Fibroblast of pulmonary artery (primary cell): Measurements from ENCODE around the gene SDK1.

Source experiments
- DNase-seq: peaks from one replicate; pipeline ENCODE4 v3.0.0-alpha.2; 2010; ENCODE audit warnings: low read depth
- H3K4me3 ChIP-seq: replicated peaks from 2 replicates; pipeline ENCODE4 v1.5.1; 2011; ENCODE audit warnings: low read depth, mild to moderate bottlenecking, control low read depth, low read length, moderate library complexity
- CTCF ChIP-seq: IDR thresholded peaks from 2 replicates; pipeline ENCODE4 v1.5.1; 2011; ENCODE audit warnings: mild to moderate bottlenecking, control low read depth, low read length, inconsistent platforms; ENCODE audit errors: missing control alignments

Gene SDK1

GRCh38 chr7:3497796-3498195 lies 196.7 kb downstream of the SDK1 start:
- no peak for DNase-seq
- no peak overlapping the region for H3K4me3 ChIP-seq
- no peak for TF ChIP-seq CTCF

GRCh38 chr7:3501671-3502070 lies 200.6 kb downstream of the SDK1 start:
- H3K4me3 ChIP-seq: no peak overlapping the region
- no peak for TF ChIP-seq CTCF
- DNase-seq: no peak

- DNase-seq: no peak
- H3K4me3 ChIP-seq: no peak overlapping the region
- no peak for TF ChIP-seq CTCF
Observed at GRCh38 chr7:3504384-3504783, 203.3 kb downstream of the SDK1 start.

- no peak for DNase-seq
- H3K4me3 ChIP-seq: no peak overlapping the region
- no peak for TF ChIP-seq CTCF
Observed at GRCh38 chr7:3510101-3511020, 209.3 kb downstream of the SDK1 start.

- H3K4me3 ChIP-seq: no peak overlapping the region
- TF ChIP-seq CTCF: no peak
- DNase-seq: no peak
Observed at GRCh38 chr7:3517344-3517743, 216.3 kb downstream of the SDK1 start.

DNA sequence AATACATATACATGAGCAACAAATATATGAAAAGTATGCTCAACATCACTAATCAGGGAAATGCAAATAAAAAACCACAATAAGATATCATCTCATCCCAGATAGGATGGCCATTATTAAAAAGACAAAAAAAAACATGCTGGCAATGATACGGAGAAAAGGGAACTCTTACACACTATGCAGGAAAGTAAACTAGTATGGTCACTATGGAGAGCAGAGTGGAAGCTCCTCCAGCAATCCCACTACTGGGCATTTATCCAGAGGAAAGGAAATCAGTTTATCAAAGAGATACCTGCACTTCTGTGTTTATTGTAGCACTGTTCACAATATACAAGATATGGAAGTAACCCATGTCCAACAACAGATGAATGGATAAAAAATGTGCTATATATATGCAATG lies 217.5 kb downstream of the SDK1 start:
- DNase-seq: peak; percentile 61
- H3K4me3 ChIP-seq: no peak overlapping the region
- no peak for TF ChIP-seq CTCF

DNA sequence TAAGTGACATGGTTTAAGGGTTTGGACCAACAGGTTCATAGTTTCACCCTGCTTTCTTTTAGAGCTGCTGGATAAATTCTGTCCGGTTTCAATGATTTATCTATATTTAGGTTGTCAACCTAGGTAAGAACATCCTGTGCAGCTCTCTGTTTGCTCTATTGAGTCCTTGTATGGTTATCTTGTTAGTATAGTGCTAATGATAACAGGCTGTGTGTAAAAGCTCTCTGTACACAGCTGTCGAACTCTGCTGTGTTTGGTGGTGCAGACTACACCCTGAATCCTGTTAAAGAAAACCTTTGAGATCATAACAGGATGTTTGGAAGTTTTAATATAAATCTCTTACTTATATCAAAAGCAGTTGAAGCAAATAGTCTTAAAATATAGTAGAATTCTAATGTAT lies 219.2 kb downstream of the SDK1 start:
- TF ChIP-seq CTCF: no peak
- H3K4me3 ChIP-seq: no peak overlapping the region
- DNase-seq: no peak
